Transverse colon (tissue), 4 donors: ENCODE data around the gene BRCA2.

Source experiments
- POLR2A ChIP-seq: fragments of 450-650 bp; IDR thresholded peaks from one replicate; pipeline ENCODE4 v1.6.1; 2016; ENCODE audit warnings: antibody characterized with exemption, mild to moderate bottlenecking, moderate library complexity
- POLR2AphosphoS5 ChIP-seq, 3 donors: sonication (generic); formaldehyde crosslinking; IDR thresholded peaks; one replicate each; pipeline ENCODE4 v1.6.1; 2016; ENCODE audit warnings: antibody characterized with exemption in 3 of 3
- TF ChIP-seq, protein P1 (sequence below), 5 experiments: fragments of 200-600 bp in 3 of 5; fragments of 450-650 bp in 2 of 5; sonication (generic) in 3 of 5; IDR thresholded peaks; 1 replicate in 2 of 5; 2 replicates in 3 of 5; pipeline ENCODE4 v1.5.1; 2016 to 2017; ENCODE audit warnings: antibody characterized with exemption in 5 of 5, inconsistent platforms in 3 of 5, mild to moderate bottlenecking in 2 of 5, moderate library complexity in 1 of 5

DNA sequence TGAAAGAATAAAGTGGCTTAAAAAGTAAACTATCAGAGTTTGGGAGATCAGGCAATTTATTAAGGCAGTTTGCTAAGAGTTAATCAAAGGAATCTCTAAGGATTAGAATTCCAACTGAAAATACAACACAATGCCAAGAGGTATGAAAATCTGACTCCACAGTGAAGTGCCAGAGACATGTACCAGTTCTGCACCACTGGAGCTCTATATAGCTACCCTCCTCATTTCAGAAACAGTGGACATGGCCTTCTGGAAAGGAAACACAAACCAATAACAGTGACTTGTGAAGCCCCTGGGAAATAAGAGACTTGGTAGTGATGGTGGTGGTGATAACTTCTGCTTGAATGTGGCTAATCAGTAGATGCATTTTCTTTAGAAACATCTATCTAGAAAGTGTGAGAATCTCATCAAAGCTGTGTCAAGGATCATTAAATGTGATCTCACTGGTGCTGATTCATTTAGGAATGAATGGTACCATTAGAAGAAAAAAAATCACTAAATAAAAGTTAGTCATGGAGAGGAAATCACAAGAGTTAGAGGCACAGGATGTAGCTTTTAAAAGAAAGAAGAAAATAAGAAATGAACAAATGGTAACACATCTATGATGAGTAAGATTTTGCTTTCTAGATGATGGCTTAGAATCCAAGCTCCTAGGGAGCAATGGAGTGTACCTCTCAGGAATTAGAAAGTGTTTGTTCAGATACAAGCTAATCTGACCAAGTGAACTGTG lies 132.8 kb downstream of the BRCA2 start:
- TF ChIP-seq, protein P1, sequence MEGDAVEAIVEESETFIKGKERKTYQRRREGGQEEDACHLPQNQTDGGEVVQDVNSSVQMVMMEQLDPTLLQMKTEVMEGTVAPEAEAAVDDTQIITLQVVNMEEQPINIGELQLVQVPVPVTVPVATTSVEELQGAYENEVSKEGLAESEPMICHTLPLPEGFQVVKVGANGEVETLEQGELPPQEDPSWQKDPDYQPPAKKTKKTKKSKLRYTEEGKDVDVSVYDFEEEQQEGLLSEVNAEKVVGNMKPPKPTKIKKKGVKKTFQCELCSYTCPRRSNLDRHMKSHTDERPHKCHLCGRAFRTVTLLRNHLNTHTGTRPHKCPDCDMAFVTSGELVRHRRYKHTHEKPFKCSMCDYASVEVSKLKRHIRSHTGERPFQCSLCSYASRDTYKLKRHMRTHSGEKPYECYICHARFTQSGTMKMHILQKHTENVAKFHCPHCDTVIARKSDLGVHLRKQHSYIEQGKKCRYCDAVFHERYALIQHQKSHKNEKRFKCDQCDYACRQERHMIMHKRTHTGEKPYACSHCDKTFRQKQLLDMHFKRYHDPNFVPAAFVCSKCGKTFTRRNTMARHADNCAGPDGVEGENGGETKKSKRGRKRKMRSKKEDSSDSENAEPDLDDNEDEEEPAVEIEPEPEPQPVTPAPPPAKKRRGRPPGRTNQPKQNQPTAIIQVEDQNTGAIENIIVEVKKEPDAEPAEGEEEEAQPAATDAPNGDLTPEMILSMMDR (IDR thresholded peaks at IDR 0.05) = no peak
- no peak for TF ChIP-seq POLR2AphosphoS5 (IDR thresholded peaks at IDR 0.05)
- no peak for TF ChIP-seq POLR2A
